MCF 10A (cell line): ENCODE results near the gene NT5DC2. TPM values are rescaled to one million over a fixed set of nuclear protein-coding genes. Genes with fewer than 3 reads are reported as not detected.

ENCODE experiments used
- BruUV-seq: library from RNA; stranded (reverse); fragments of 400-500 nt; replicated peaks from 2 replicates; lab custom pipeline; 2021; lab: Mats Ljungman, UMichigan
- CTCF ChIA-PET: fragments of 300-600 bp; sonication (Branson Sonifier 250); formaldehyde crosslinking; extraction: SDS; loops from one replicate; lab custom pipeline; 2021; ENCODE audit warnings: antibody characterized with exemption, inconsistent platforms; lab: Yijun Ruan, JAX
- POLR2A ChIA-PET: fragments of 300-600, 350-650 bp; sonication (Branson Sonifier 250); formaldehyde crosslinking; extraction: SDS; loops from one replicate; lab custom pipeline; 2020; ENCODE audit warnings: antibody characterized with exemption, inconsistent platforms; lab: Yijun Ruan, JAX
- DNase-seq: peaks from one replicate; pipeline ENCODE4 v3.0.0-alpha.2; 2018; ENCODE audit not compliant: unreplicated experiment
- H3K27ac Mint-ChIP-seq: one replicate; pipeline ENCODE4 v1.8.0; 2022; ENCODE audit warnings: mild to moderate bottlenecking, low read depth, mixed read lengths; ENCODE audit not compliant: unreplicated experiment
- H3K27me3 Mint-ChIP-seq: one replicate; pipeline ENCODE4 v1.8.0; 2022; ENCODE audit warnings: mixed read lengths; ENCODE audit not compliant: insufficient read depth, unreplicated experiment
- H3K36me3 Mint-ChIP-seq: one replicate; pipeline ENCODE4 v1.8.0; 2022; ENCODE audit warnings: mild to moderate bottlenecking, moderate library complexity, mixed read lengths; ENCODE audit not compliant: insufficient read depth, unreplicated experiment
- H3K4me1 Mint-ChIP-seq: one replicate; pipeline ENCODE4 v1.8.0; 2022; ENCODE audit warnings: mixed read lengths; ENCODE audit not compliant: insufficient read depth, unreplicated experiment
- H3K4me3 Mint-ChIP-seq: one replicate; pipeline ENCODE4 v1.8.0; 2022; ENCODE audit warnings: mild to moderate bottlenecking, moderate library complexity, mixed read lengths; ENCODE audit not compliant: unreplicated experiment
- H3K9me3 Mint-ChIP-seq: one replicate; pipeline ENCODE4 v1.8.0; 2022; ENCODE audit warnings: mixed read lengths; ENCODE audit not compliant: unreplicated experiment
- intact Hi-C: fragments of 100-400 bp; cut with micrococcal nuclease; formaldehyde crosslinking; loops from 2 replicates; pipeline ENCODE4 v1.14.1; 2022
- total RNA-seq: library from RNA; stranded (reverse); gene quantifications from 2 replicates; pipeline ENCODE4 v1.2.3, GENCODE V29; 2022
- TF ChIP-seq, protein P1 (sequence below): fragments of 200-600 bp; IDR thresholded peaks from one replicate; pipeline ENCODE4 v1.8.0; 2022; ENCODE audit warnings: antibody characterized with exemption, mild to moderate bottlenecking; ENCODE audit not compliant: unreplicated experiment

Gene NT5DC2
- total RNA-seq, 1 experiment from 2014 or later: 28.9 TPM

GRCh38 chr3:52519445-52520140 is 14.1 kb downstream of the NT5DC2 start:
- intact Hi-C loops: no loop called here
- Mint-ChIP-seq H3K4me3 (no peak overlapping the region), H3K27ac (no peak overlapping the region), H3K36me3 (no peaks in the 10 kb centered on the region), H3K4me1 (peaks cover 4% of the 10 kb centered on the region), H3K27me3 (no peaks in the 10 kb centered on the region), H3K9me3 (no peaks in the 10 kb centered on the region)
- DNase-seq: no peak
- BruUV-seq: no TSS peak
- TF ChIP-seq, protein P1, sequence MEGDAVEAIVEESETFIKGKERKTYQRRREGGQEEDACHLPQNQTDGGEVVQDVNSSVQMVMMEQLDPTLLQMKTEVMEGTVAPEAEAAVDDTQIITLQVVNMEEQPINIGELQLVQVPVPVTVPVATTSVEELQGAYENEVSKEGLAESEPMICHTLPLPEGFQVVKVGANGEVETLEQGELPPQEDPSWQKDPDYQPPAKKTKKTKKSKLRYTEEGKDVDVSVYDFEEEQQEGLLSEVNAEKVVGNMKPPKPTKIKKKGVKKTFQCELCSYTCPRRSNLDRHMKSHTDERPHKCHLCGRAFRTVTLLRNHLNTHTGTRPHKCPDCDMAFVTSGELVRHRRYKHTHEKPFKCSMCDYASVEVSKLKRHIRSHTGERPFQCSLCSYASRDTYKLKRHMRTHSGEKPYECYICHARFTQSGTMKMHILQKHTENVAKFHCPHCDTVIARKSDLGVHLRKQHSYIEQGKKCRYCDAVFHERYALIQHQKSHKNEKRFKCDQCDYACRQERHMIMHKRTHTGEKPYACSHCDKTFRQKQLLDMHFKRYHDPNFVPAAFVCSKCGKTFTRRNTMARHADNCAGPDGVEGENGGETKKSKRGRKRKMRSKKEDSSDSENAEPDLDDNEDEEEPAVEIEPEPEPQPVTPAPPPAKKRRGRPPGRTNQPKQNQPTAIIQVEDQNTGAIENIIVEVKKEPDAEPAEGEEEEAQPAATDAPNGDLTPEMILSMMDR: no peak
- ChIA-PET CTCF (no interaction called here), POLR2A (interaction anchor here (0.7 kb wide), 1 partner anchor 17 kb away, joined by 3 read pairs; the partner anchor contains the start of gene UQCC5)

- POLR2A ChIA-PET: no interaction called here
- Mint-ChIP-seq H3K36me3 (no peaks in the 10 kb centered on the region), H3K4me1 (peaks cover 4% of the 10 kb centered on the region), H3K4me3 (no peak overlapping the region), H3K27me3 (no peaks in the 10 kb centered on the region), H3K27ac (no peak overlapping the region), H3K9me3 (no peaks in the 10 kb centered on the region)
- intact Hi-C loops: no loop called here
- DNase-seq: no peak
- TF ChIP-seq, protein P1: no peak
- CTCF ChIA-PET: interaction anchor here (0.6 kb wide), 1 partner anchor 46 kb away, joined by 3 read pairs; no protein-coding TSS in a partner anchor
- BruUV-seq: no TSS peak
Measured at GRCh38 chr3:52518723-52519444, 14.8 kb downstream of the NT5DC2 start.

- H3K4me3 Mint-ChIP-seq: no peak overlapping the region
- BruUV-seq: no TSS peak
- H3K9me3 Mint-ChIP-seq: no peaks in the 10 kb centered on the region
- H3K4me1 Mint-ChIP-seq: peaks cover 4% of the 10 kb centered on the region
- no peaks in the 10 kb centered on the region for H3K27me3 Mint-ChIP-seq
- no peak for DNase-seq
- CTCF ChIA-PET: interaction anchor here (0.6 to 1.0 kb wide), 3 partner anchors 45 to 179 kb away, joined by 3 to 5 read pairs (median 3); no protein-coding TSS in a partner anchor
- TF ChIP-seq, protein P1: no peak
- intact Hi-C loops: no loop called here
- no peaks in the 10 kb centered on the region for H3K36me3 Mint-ChIP-seq
- POLR2A ChIA-PET: no interaction called here
- H3K27ac Mint-ChIP-seq: no peak overlapping the region
Measured at GRCh38 chr3:52517796-52518722, 15.6 kb downstream of the NT5DC2 start.
